CD4-positive, alpha-beta T cell treated with Interleukin-21 for 1 hour (primary cell): ENCODE results near the gene RMP24.
"Not testable (repeated sequence)": the region's sequence is repeated elsewhere in the genome, so short reads cannot be mapped to it uniquely, and the experiment has no call there.

Source experiments
- DNase-seq: peaks from one replicate; pipeline ENCODE4 v3.0.0-alpha.2; 2020

RMP24 gene

GRCh38 chr18:35969676-35970075, 2.8 kb upstream of the RMP24 start:
- DNase-seq = no peak

DNA sequence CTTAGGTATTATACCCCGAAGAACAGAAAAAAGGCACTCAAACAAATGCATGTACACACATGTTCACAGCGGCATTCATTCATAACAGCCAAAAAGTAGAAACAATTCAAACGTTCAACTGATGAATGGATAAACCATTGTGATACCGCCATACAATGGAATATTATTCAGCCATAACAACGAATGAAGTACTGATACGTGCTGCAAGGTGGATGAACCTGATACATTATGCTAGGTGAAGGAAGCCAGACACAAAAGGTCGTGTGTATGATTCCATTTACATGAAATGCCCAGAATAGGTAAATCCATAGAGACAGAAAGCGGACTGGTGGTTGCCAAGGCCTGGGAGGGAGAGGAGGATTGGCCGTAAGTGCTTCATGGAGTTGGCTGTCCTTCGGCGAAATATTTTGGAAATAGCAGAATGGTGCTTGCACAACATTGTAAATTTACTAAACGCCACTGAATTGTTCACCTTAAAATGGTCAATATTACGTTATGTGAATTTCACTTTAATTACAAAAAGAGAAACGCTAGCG, 750 bp upstream of the RMP24 start:
- DNase-seq = no peak

DNA sequence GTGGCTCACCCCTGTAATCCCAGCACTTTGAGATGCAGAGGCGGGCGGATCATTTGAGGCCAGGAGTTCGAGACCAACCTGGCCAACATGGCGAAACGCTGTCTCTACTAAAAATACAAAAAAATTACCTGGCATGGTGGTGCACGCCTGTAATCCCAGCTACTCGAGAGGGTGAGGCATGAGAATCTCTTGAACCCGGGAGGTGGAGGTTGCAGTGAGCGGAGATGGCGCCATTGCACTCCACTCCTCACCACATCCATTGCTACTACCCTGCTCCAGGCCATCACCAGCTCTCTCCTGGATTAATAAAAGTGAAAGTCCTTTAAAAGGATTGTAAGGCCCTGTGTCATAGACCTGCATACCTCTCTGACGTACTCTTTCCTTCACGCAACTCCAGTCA, 1.2 kb downstream of the RMP24 start:
- DNase-seq = no peak

DNA sequence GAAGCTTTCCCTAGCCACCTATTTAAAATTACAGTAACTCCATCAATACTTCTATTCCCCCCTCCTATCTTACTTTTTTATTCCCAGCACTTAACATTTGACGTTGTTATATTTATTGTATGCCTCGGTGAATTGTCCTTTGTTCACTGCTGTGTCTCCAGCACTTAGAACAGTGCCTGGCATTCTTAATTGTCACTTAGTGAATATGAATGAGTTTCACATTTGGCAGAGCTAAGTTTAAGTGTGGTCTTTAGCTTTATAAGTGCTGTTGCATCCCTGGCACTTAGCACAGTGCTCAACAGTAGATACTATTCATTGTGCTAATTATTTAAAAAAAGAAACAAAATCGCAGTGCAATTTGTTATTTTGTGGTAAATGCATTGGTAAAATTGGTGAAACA, 1.7 kb downstream of the RMP24 start:
- no peak for DNase-seq

DNA sequence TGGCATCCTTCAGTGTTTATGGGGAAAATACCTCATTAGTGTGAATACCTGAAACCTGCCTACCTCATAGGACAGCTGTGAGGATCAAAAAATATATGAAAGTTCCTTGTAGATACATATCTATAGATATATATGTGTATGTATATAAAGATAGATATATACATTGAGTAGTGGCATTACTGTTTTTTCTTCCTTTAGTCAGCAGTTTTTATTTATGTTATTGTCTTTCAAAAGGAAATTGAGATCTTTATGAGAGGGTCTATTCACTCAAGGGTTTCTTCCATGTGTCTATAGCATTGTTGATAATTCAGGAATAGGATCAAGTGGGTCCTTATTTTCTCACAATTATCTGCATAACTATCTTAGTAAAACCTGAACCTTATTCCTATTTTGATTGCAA, 6.6 kb downstream of the RMP24 start:
- no peak for DNase-seq

DNA sequence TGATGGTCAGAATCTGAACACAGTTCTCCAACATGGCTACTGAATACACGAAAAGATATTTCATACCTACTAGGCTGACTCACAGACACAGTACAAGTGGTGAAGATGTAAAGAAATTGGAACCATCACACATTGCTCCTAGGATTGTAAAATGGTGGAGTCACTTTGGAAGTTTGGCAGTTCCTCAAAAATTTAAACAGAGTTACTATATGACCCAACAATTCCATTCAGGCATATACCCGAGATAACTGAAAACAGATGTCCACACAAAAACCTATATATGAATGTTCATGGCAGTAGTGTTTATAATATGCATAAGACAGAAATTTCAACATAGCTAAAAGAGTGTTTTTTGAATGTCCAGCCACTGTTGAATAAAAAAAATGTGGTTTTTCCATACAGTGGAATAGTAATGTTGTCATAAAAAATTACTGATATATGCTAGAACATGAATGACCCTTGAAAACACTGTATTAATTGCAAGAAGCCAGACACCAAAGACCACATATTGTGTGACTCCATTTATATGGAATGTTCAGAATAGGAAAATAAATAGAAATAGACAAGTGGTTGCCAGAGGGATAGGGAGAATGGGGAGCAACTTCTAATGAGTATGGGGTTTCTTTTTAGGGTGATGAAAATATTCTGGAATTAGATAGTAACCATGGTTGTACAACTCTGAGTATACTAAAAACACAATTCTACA, 10.1 kb downstream of the RMP24 start:
- no peak for DNase-seq

- DNase-seq = no peak
These were observed 10.7 kb downstream of the RMP24 start for GRCh38 chr18:35983147-35983546.

DNA sequence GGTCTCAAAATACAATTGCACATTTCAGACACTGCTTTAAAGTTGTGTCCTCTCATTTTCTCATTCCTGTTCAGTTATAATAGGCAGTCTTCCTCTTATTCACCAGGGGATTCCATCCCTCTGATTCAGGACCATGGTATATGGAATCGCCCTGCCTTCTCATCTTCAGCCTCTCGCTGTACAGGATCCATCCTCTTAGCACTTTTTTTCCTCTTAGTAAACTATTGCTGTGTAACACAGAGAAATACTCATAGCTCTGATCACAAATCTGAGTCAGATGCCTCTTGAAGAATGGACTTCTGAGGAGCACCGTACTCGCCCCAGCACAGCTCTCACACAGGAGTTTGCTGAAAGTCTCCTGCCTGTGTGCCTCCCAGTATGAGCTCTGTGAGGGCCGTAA, 11.3 kb downstream of the RMP24 start:
- no peak for DNase-seq

DNA sequence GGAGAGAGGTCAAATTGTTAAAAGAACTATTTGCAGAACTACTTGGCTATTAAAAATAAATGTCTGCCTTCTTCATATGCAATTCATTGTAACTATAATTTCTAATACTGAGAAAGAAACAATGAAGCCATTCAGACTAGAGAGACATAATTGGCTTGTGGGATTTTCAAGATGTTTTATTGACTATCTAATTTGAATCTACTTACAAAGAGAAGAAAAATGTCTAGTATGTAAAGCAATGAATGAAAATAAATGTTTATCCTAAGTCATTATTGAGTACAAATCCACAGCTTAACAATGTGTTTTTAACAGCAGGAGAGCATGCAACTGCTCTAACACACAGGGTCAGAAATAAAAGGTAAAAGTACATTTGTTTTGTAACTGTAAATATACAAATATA, 19.2 kb downstream of the RMP24 start:
- DNase-seq = no peak

DNA sequence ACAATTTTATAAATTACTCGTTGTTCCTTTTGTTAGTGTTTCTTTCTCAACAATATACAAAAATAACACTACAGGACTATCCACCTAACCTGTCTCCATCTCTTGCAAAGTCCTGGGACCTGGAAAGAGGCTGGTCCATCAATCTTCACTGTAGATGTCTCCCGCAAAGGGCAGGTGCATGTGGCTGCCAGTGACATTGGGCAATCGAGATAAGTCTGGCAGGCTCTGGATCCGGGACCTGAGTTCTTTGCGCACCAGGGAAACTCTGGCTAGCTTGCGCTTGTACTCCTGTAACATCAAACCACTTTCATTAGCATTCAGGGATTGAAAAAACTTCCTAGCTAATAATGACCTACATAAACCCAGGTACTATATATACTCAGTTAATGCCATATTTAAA, 20.5 kb downstream of the RMP24 start:
- no peak for DNase-seq

- DNase-seq = no peak
These were observed 26.5 kb downstream of the RMP24 start for GRCh38 chr18:35998967-35999366.

DNA sequence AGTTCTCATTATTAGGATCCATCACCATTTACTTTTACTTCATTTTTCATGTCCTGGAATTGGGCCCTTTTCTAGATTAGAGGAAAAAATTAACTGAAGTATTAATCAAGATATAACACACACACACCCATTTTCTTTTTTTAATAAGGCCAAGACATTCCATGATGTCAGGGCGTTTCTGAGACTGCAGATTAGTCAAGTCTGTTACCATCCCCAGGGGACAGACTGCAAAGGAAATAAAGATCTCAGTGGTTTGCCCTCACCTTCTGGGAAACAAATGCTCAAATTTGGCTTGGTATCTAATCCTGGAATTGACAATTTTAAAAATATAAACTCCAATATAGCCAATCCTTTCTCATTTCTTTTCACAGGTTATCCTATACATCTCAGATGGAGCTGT, 27.4 kb downstream of the RMP24 start:
- DNase-seq = no peak

GRCh38 chr18:36006997-36007396, 34.5 kb downstream of the RMP24 start:
- no peak for DNase-seq

GRCh38 chr18:36009214-36009613, 36.7 kb downstream of the RMP24 start:
- no peak for DNase-seq

- DNase-seq = no peak
These were observed 40.4 kb downstream of the RMP24 start for GRCh38 chr18:36012891-36013290.

DNA sequence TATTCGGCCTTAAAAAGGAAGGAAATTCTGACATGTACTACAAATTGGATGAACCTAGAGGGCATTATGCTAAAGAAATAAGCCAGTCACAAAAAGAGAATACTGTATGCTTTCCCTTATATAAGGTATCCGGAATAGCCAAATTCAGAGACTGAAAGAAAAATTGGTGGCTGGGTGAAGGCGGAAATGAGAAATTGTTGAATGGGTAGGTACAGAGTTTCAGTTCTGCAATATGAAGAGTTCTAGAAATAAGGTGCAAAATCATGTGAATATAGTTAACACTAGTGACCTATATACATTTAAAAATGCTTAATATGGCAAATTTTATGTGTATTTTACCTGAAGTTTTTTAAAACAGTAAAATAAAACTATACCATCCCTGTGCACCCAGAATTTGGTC, 43.1 kb downstream of the RMP24 start:
- DNase-seq = no peak

DNA sequence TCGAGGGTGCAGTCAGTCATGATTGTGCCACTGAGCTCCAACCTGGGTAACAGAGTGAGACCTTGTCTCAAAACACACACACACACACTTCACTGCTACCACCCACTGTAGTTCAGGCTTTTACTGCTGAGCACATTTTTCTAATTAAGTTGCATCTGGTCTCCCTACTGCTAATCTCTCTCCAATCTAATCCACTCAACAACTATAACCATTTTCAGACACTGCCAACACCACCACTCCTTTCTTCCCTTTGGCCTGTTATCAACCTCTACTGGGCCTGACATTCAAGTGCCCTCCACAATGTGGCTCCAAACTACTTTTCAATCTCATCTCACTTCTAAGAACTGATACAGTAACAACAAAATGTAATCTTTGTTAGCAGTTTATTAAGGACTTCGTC, 44.8 kb downstream of the RMP24 start:
- DNase-seq = no peak

DNA sequence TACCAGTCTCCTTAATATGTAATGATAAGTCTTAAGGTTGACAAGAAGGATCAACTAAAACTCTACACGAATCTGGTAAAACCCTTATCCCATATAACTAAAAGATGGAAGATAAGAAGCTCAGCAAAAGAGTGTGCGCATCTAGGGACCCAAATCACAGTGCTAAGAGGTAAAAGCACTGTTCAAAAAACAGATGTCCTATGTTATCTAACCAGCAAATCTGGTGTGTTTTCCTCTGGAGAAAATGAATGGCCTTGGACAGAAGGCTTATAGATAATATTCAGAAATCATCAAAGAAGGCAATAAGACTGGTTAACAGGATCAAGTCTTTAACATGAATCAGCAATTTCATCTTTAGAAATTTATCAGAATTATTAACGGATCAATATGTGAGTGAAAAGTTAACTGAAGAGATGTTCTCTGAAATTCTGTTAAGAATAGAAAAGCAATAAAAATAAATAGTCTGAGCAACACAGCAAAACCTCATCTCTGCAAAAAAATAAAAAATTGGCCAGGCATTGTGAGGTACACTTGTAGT, 47.8 kb downstream of the RMP24 start:
- DNase-seq = no peak

GRCh38 chr18:36023336-36023735, 50.9 kb downstream of the RMP24 start:
- DNase-seq = no peak

GRCh38 chr18:36024241-36024640, 51.8 kb downstream of the RMP24 start:
- not testable (repeated sequence) for DNase-seq

DNA sequence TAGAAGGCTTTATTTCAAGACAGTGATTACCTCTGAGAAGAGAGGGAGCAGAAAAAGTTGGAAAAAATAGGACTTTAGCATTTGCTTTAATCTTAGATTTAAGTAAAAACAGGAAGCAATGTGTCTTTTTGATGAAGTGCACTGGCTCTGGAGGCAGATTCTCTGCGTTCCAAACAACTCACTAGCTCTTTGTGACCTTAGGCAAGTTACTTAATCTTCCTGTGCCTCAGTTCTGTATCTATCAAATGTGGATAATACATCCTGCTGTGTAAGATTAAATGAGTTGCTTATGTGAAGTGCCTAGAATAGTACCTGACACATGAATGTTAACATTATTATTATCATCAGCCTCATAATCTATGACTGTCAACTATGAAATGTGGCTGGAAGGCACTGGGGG, 52.5 kb downstream of the RMP24 start:
- DNase-seq = no peak

DNA sequence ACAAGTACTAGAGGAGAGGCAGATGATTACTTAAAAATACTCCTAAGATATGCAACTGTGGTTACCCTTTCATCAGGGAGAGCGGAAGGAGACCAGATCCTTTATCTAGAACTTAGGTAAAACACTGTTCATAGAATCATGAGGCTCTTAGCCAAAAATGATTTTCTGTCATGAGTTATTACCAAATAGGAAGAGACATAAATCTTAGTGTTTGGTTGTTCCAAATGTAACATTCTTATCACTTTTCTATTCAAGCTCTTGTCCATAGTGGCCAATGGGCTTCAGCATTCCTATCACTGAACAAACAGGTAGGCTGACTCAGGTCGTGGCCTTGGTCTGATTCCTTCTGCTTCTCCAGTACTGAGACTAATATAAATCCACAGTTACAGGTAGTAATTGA, 56.4 kb downstream of the RMP24 start:
- DNase-seq = no peak
